LNCAP (cell line): ENCODE data around the gene EPHA6.

Experiments used
- CTCF ChIP-seq: fragments of 450-650 bp; IDR thresholded peaks from 2 replicates; pipeline ENCODE4 v1.5.1; 2017; ENCODE audit warnings: mild to moderate bottlenecking

Gene EPHA6

GRCh38 chr3:97673357-97673997 lies 859.1 kb downstream of the EPHA6 start:
- TF ChIP-seq CTCF: no peak

- no peak for TF ChIP-seq CTCF
Measured at GRCh38 chr3:97674461-97674860, 860.1 kb downstream of the EPHA6 start.

- no peak for TF ChIP-seq CTCF
Measured at GRCh38 chr3:97680210-97680609, 865.8 kb downstream of the EPHA6 start.

GRCh38 chr3:97680696-97681095 lies 866.3 kb downstream of the EPHA6 start:
- no peak for TF ChIP-seq CTCF

- no peak for TF ChIP-seq CTCF
Measured at GRCh38 chr3:97684490-97684889, 870.1 kb downstream of the EPHA6 start.

- TF ChIP-seq CTCF: no peak
Measured at GRCh38 chr3:97686258-97686657, 871.9 kb downstream of the EPHA6 start.

- no peak for TF ChIP-seq CTCF
Measured at GRCh38 chr3:97687734-97688133, 873.3 kb downstream of the EPHA6 start.

- no peak for TF ChIP-seq CTCF
Measured at GRCh38 chr3:97689111-97689510, 874.7 kb downstream of the EPHA6 start.
